ENCODE data around the gene MYO3B.

Gene MYO3B

GRCh38 chr2:170455617-170456426 is 277.9 kb downstream of the MYO3B start:
- no peak for TF ChIP-seq Cebpa-rat (IDR thresholded peaks at IDR 0.05)
- Histone ChIP-seq H3K9ac (no peak overlapping the region), H3K4me1 (peaks cover 0 to 12% (median 0%) of the 10 kb centered on the region in 10 experiments; a peak in 4 of 20 replicates), H3K36me3 (no peaks in the 10 kb centered on the region), H4K20me1 (no peaks in the 10 kb centered on the region), H3K27ac (peak overlapping the region in 1 of 11 experiments; percentile 23; a peak in 1 of 22 replicates), H3K4me2 (peak overlapping the region in 3 of 11 experiments; percentile 20 to 50 (median 28); a peak in 5 of 22 replicates), H3K4me3 (no peak overlapping the region), H3K27me3 (no peaks in the 10 kb centered on the region), H3K9me3 (replicated peaks in 1 of 11) (peaks cover 9 to 17% (median 12%) of the 10 kb centered on the region in 11 experiments; a peak in 16 of 22 replicates)

- H3K27ac ChIP-seq, result no peak overlapping the region
- no peak overlapping the region for H3K9ac ChIP-seq
- H3K36me3 ChIP-seq, result no peaks in the 10 kb centered on the region
- no peak for TF ChIP-seq Cebpa-rat (IDR thresholded peaks at IDR 0.05)
- no peaks in the 10 kb centered on the region for H3K27me3 ChIP-seq
- H4K20me1 ChIP-seq, result no peaks in the 10 kb centered on the region
- peaks cover 7 to 16% (median 10%) of the 10 kb centered on the region in 11 experiments; a peak in 16 of 22 replicates for H3K9me3 ChIP-seq (replicated peaks in 1 of 11)
- peaks cover 0 to 12% (median 0%) of the 10 kb centered on the region in 10 experiments; a peak in 4 of 20 replicates for H3K4me1 ChIP-seq
- no peak overlapping the region for H3K4me3 ChIP-seq
- no peak overlapping the region for H3K4me2 ChIP-seq
Measured at GRCh38 chr2:170456914-170457313, 279.0 kb downstream of the MYO3B start.

GRCh38 chr2:170457742-170458141 is 279.8 kb downstream of the MYO3B start:
- H3K27ac ChIP-seq, result no peak overlapping the region
- H3K9me3 ChIP-seq (replicated peaks in 1 of 11), result peaks cover 6 to 16% (median 10%) of the 10 kb centered on the region in 11 experiments; a peak in 15 of 22 replicates
- H3K36me3 ChIP-seq, result no peaks in the 10 kb centered on the region
- H3K4me1 ChIP-seq, result peaks cover 0 to 12% (median 0%) of the 10 kb centered on the region in 10 experiments; a peak in 4 of 20 replicates
- H3K4me2 ChIP-seq, result no peak overlapping the region
- no peaks in the 10 kb centered on the region for H3K27me3 ChIP-seq
- no peak overlapping the region for H3K9ac ChIP-seq
- H4K20me1 ChIP-seq, result no peaks in the 10 kb centered on the region
- no peak for TF ChIP-seq Cebpa-rat (IDR thresholded peaks at IDR 0.05)
- no peak overlapping the region for H3K4me3 ChIP-seq

GRCh38 chr2:170461889-170462288 is 283.9 kb downstream of the MYO3B start:
- H3K9me3 ChIP-seq (replicated peaks in 1 of 11), result peaks cover 6 to 16% (median 10%) of the 10 kb centered on the region in 11 experiments; a peak in 15 of 22 replicates

GRCh38 chr2:170462433-170463205 is 284.7 kb downstream of the MYO3B start:
- Histone ChIP-seq H3K9ac (no peak overlapping the region), H3K4me2 (no peak overlapping the region), H3K4me1 (no peaks in the 10 kb centered on the region), H3K27ac (no peak overlapping the region), H3K36me3 (no peaks in the 10 kb centered on the region), H3K27me3 (no peaks in the 10 kb centered on the region), H4K20me1 (no peaks in the 10 kb centered on the region), H3K4me3 (no peak overlapping the region), H3K9me3 (replicated peaks in 1 of 11) (peaks cover 6 to 16% (median 10%) of the 10 kb centered on the region in 11 experiments; a peak in 15 of 22 replicates)
- no peak for TF ChIP-seq Cebpa-rat (IDR thresholded peaks at IDR 0.05)

More at GRCh38 chr2:170461889-170462288, 283.9 kb downstream of the MYO3B start:
- Histone ChIP-seq H3K27me3 (no peaks in the 10 kb centered on the region), H3K27ac (no peak overlapping the region), H3K4me2 (no peak overlapping the region), H3K9ac (no peak overlapping the region), H3K4me1 (no peaks in the 10 kb centered on the region), H4K20me1 (no peaks in the 10 kb centered on the region), H3K4me3 (no peak overlapping the region), H3K36me3 (no peaks in the 10 kb centered on the region)
- TF ChIP-seq Cebpa-rat (IDR thresholded peaks at IDR 0.05), result no peak

GRCh38 chr2:170463206-170463537 is 285.2 kb downstream of the MYO3B start:
- H3K27me3 ChIP-seq, result no peaks in the 10 kb centered on the region
- H3K9ac ChIP-seq, result no peak overlapping the region
- TF ChIP-seq Cebpa-rat (IDR thresholded peaks at IDR 0.05), result no peak
- H3K4me3 ChIP-seq, result no peak overlapping the region
- no peak overlapping the region for H3K4me2 ChIP-seq
- no peak overlapping the region for H3K27ac ChIP-seq
- no peaks in the 10 kb centered on the region for H4K20me1 ChIP-seq
- H3K4me1 ChIP-seq, result no peaks in the 10 kb centered on the region
- no peaks in the 10 kb centered on the region for H3K36me3 ChIP-seq
- peaks cover 6 to 16% (median 10%) of the 10 kb centered on the region in 11 experiments; a peak in 15 of 22 replicates for H3K9me3 ChIP-seq (replicated peaks in 1 of 11)

GRCh38 chr2:170464268-170464667 is 286.3 kb downstream of the MYO3B start:
- no peak overlapping the region for H3K4me2 ChIP-seq
- no peak overlapping the region for H3K9ac ChIP-seq
- no peaks in the 10 kb centered on the region for H4K20me1 ChIP-seq
- peaks cover 6 to 11% (median 9%) of the 10 kb centered on the region in 11 experiments; a peak in 15 of 22 replicates for H3K9me3 ChIP-seq (replicated peaks in 1 of 11)
- TF ChIP-seq Cebpa-rat (IDR thresholded peaks at IDR 0.05), result no peak; a peak in 1 of 22 replicates
- no peaks in the 10 kb centered on the region for H3K27me3 ChIP-seq
- H3K36me3 ChIP-seq, result no peaks in the 10 kb centered on the region
- no peak overlapping the region for H3K27ac ChIP-seq
- H3K4me3 ChIP-seq, result no peak overlapping the region
- H3K4me1 ChIP-seq, result no peaks in the 10 kb centered on the region

GRCh38 chr2:170465241-170465640 is 287.3 kb downstream of the MYO3B start:
- Histone ChIP-seq H3K9me3 (replicated peaks in 1 of 11) (peaks cover 0 to 3% (median 0%) of the 10 kb centered on the region in 11 experiments; a peak in 4 of 22 replicates), H3K9ac (no peak overlapping the region), H3K36me3 (no peaks in the 10 kb centered on the region), H4K20me1 (no peaks in the 10 kb centered on the region), H3K4me2 (no peak overlapping the region), H3K27me3 (no peaks in the 10 kb centered on the region), H3K27ac (no peak overlapping the region), H3K4me3 (no peak overlapping the region), H3K4me1 (no peaks in the 10 kb centered on the region)
- no peak for TF ChIP-seq Cebpa-rat (IDR thresholded peaks at IDR 0.05)

- H4K20me1 ChIP-seq, result no peaks in the 10 kb centered on the region
- H3K4me3 ChIP-seq, result no peak overlapping the region
- H3K9ac ChIP-seq, result no peak overlapping the region
- H3K4me2 ChIP-seq, result no peak overlapping the region
- no peaks in the 10 kb centered on the region for H3K36me3 ChIP-seq
- no peak for TF ChIP-seq Cebpa-rat (IDR thresholded peaks at IDR 0.05)
- H3K27me3 ChIP-seq, result no peaks in the 10 kb centered on the region
- H3K9me3 ChIP-seq (replicated peaks in 1 of 11), result peaks cover 0 to 10% (median 7%) of the 10 kb centered on the region in 11 experiments; a peak in 7 of 22 replicates
- H3K27ac ChIP-seq, result no peak overlapping the region
- H3K4me1 ChIP-seq, result no peaks in the 10 kb centered on the region
Measured at GRCh38 chr2:170466632-170467031, 288.7 kb downstream of the MYO3B start.
